ENCODE results near the gene SLC10A1.

Gene SLC10A1

DNA sequence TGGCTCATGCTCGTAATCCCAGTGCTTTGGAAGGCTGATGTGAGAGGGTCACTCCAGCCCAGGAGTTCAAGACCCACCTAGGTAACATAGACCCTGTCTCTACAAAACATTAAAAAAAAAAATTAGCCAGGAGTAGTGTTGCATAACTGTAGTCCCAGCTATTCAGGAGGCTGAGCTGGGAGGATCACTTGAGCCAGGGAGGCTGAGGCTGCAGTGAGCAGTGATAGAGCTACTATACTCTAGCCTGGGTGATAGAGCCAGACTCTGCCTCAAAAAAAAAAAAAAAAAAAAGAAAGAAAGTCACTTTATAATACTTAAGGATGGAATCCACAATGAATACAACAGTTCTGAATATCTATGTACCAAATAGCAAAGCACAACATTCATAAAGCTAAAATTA, 10.2 kb upstream of the SLC10A1 start:
- no peak for DNase-seq

DNA sequence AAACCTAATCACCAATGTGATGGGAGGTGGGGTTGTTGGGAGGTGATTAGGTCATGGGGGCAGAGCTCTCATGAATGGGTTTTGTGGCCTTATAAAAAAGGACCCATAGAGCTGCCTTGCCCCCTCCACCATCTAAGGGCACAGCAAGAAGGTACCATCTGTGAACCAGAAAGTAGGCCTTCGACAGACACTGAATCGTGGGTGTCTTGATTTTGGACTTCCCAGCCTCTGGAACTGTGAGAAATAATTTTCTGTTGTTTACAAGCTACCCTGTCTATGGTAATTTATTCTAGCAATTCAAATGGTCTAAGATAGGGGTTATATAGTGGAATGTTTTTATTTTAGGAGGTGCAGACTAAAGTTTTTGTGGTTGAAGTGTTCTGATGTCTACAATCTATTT, 7.9 kb upstream of the SLC10A1 start:
- no peak for DNase-seq

DNA sequence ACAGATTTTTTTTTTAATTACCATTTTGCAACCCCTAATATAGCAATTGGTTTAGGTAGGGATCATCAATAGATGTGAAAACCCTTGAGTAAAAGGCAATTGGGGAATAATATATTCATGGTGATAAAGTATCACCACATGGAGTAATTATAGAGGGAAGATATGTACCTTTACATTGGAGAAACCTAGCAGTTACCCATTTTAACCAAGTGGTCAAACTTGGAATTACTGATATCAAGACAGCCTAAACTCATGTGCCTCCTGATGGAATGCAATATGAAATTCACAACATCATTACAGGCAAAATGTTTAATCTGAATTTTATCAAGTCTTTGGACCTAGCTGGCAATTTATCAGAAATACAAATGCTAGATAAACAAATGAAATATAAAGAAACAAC, 6.7 kb upstream of the SLC10A1 start:
- DNase-seq: no peak

DNA sequence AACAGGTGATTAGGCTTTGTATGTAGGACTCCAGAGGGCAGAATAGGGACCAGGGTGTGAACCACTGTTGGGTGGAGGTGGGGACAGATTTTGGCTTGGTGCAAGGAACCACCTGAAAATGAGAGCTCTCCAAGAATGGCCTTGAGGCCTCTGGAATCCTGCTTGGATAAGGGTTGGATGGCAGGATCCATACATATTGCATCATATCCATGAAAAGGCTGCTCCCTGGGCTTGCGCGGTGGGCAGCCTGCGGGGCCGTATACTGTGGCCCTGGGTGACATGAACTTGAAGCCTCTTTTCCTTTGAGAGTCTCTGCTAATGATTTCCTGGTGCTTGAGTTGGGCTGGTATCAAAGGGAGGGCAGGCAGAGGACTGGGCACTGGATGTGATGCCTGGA, 1.3 kb upstream of the SLC10A1 start:
- DNase-seq: no peak

DNA sequence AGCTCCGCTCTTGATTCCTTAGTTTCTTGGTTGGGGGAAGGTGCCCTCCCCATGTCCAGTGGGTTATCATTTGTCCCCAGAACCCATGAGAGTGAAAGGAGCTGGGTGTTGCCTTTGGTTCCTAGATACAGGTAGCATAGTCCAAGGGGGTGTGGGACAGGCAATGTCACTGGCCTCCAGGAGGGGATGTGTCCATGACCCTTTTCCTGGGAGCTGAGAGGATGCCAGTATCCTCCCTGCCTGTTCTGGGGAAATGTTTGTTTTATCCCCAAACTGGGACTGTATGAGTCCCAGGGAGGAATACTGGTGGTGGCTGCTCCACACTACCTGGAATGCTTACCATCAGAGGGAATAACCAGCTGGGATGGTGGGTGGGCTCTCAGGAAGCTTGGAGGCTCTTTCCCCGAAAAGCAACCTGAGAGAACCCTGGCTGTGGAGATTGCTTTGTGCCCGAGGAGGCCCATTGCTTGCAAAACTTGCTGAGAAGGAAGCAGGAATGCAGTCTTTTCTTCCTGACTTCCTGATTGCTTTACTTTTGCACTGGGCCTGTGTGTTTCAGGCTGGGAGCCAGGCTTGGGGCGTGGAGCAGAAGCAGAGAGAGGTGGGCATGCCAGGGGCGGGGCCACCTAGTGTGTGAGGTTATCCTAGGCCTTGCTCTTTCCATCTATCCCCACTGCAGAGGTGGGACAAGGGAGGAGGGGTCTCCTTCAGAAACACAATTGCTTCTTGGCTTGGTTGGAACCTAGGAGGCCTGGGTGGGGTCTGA, 715 bp upstream of the SLC10A1 start:
- DNase-seq: no peak

DNA sequence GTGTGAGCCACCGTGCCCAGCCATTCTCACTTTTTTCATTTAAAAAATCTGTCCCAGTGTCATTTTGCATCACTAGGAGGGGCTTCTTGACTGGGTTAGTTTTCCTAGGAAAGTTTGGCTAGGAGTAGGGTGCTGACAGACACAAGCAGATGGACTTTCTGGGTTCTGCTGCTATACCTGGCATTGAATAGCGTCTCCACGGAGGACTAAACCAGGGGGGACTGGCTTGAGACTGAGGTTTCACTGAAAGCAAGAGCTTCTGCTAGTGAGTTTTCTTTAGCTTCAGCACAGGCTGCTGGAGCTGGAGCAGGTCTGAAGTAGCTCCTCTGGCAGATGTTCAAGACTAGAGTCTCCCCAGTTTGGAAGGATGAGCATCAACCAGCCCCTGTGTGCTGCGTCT, 1.4 kb downstream of the SLC10A1 start:
- DNase-seq: no peak

DNA sequence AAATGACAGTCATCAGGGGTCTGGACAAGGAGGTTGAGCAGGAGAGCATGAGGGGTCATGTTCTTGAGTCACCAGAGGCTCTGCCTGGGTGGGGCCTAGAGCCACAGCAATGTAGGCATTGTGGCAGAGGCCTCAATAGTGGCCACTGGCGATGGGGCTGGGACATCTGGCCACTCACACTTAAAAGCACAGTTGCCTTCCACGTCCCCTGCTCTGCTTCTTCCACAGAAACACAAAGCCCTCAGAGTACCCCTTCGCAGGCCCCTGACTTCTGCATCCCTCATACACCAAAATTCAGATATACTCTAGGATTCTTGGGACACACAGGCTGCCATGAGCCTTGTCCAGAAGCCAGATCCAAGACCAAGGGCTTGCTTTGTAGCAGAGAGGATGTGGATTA, 2.2 kb downstream of the SLC10A1 start:
- no peak for DNase-seq

DNA sequence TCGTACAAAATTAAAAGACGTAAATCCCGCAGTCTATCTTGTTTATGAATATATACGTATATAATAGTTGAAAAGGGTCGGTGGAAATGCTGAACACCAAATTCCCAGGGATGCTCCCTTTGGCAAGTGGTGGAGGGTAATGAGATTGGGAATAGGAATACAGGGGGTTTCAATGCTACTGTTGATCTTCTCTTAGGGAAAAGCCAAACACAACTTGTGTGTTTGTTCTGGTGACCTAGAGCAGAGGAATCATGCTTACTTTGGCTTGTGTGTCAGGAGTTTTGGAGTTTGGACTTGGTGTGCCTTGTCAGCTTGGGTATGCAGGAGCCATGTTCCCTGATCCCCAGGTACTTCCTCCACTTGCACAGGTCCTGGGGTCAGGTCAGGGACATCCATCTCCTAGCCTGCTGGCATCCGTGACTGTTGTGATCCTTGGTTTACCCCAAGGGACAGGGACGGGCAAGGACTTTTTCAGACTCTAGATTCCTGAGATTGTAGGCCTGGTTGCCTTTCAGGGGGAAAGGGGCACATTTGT, 4.1 kb downstream of the SLC10A1 start:
- DNase-seq: no peak

DNA sequence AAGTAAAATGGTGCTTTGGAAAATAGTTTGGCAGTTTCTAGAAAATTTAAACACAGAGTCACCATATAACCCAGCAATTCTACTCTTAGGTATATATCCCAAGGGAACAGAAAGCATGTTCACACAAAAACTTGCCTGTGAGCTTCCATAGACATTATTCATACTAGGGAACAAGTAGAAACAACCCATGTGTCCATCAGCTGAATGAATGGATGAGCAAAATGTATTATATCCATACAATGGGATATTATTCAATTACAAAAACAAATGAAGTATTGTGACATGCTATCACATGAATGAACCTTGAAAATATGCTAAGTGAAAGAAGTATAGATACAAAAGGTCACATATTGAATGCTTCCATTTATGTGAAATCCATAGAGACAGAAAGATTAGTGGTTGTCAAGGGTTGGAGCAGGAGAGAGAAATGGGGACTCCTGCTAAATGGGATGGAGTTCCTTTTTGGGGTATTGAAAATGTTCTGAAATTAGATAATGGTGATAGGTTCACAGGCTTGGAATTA, 7.9 kb downstream of the SLC10A1 start:
- no peak for DNase-seq

DNA sequence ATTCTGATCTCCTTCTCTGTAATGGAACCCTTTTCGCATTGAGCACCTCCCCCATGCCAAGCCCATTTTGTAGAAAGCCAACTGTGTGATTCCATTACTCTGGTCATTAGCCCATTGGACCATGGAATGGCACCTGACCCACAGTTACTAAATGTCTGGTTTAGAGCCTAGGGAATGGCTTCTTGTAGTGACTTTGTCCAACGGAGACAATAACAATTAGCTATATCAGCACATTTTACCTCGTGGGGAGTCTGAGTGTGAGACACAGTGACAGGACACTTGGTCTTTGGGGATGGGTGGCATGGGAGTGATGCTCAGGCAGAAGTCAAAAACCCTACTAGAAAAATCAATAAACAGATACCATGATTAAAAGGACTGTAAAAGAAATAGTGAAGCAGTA, 10.4 kb downstream of the SLC10A1 start:
- no peak for DNase-seq

DNA sequence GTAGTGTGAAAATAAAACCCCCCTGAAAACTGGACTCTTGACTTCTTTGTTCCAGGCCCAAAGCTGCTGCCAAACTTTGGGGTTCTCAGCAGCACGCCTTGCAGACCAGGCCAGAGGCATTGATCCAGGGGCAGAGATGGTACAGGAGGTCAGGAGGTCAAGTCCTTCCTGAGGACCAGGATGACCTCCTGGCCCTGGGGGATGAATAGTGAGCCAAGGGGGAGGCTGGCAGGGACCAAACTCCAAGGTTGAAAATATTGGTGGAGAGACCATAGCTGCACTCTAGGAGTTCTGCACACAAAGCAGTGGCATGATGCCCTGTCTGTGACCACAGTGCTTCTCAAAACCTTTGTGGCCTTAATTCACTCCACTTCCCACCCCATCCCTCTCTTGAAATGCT, 12.1 kb downstream of the SLC10A1 start:
- no peak for DNase-seq

DNA sequence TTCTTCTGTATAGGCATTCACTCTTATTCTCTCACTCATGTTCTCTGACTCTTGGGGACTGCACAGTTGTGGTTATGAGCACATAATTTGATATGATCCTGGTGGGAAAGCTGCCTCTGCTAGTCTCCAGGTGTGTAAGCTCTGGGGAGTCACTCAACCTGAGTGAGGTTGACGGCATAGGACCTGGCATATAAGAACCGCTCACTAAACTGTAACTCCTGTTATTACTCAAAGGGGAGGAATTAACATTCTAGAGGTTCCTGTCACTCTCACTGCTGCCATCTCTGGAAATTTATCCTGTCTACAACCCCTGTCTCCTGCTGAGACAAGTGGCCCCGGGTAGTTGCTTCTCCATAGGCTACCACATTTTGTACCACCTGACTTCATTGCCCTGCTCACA, 16.1 kb downstream of the SLC10A1 start:
- DNase-seq: no peak

DNA sequence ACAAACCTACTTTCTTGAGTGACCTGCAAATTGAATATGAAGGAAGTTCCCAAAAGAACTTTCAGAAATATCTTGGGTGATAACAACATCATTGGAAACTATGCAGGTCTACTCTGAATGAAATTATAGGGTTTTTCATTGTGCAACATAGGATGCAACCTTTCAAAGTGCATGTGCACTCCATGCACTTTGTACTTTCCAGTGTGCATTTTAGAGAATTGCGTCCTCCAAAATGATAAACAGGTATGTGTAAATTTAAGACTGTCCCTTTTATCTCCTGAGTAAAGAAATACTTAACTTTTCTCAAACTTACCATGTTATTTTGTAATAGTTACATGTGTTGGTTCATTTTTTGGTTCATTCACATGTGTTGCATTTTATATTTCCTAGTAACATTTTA, 16.9 kb downstream of the SLC10A1 start:
- no peak for DNase-seq

DNA sequence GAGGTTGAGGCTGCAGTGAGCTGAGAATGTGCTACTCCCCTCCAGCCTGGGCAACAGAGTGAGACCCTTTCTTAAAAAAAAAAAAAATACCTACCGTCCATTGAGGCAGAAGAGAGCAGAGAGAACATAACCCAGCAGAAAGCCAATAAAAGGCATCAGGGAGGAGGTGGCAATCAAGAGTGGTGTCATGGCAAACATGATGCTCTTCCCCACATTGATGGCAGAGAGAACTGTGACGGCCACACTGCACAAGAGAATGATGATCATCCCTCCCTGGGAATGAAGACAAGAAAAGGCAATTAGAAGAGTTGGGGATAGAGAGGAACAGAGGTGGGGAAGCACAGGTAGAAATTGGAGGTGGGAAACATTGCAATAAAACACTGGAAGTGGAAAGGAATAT, 18.0 kb downstream of the SLC10A1 start:
- DNase-seq: no peak

DNA sequence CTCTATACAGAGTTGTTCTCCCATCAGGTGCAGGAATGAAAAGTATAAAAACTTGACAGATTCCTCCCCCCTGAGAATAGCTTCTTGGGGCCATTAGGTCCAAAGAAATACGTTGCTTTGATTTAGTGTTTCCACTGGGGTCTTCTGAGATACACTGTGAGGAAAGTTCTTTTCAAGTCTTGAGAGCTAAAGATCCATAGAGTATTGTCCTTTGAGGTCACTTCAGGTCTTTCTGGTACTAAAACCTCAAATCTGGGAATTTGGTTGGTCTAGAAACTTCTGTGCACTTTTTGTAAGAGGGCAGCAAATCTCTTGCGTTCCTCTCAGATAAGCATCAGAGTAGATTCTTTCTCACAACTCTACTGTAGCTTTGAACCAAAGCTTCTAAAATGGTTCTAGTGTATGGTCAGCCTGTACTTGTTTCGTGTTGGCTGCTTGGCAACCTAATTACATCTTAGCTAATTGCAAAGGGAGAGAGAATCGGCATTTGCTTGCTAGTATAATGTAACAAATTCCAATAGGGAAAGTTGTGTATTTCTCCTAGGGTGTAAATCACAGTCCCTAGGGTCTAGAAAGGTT, 20.1 kb downstream of the SLC10A1 start:
- DNase-seq: no peak

DNA sequence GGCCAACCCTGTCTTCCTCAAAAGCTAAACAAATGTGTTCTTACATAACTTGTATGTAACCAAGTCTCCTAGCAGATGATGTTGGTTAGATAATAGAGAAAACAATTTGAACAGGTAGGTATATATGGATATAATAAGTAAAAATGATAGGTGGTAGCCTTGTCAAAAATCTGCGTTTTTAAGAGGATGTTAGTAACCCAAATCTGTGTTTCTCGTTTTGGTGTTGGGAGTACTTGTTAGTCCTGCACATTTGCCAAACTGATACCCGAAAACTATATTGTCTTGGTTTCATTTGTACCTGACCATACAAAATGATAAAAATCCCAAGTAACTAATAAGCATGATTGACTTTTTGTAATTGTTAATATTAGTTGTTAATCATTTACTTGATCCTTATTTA, 22.0 kb downstream of the SLC10A1 start:
- no peak for DNase-seq

DNA sequence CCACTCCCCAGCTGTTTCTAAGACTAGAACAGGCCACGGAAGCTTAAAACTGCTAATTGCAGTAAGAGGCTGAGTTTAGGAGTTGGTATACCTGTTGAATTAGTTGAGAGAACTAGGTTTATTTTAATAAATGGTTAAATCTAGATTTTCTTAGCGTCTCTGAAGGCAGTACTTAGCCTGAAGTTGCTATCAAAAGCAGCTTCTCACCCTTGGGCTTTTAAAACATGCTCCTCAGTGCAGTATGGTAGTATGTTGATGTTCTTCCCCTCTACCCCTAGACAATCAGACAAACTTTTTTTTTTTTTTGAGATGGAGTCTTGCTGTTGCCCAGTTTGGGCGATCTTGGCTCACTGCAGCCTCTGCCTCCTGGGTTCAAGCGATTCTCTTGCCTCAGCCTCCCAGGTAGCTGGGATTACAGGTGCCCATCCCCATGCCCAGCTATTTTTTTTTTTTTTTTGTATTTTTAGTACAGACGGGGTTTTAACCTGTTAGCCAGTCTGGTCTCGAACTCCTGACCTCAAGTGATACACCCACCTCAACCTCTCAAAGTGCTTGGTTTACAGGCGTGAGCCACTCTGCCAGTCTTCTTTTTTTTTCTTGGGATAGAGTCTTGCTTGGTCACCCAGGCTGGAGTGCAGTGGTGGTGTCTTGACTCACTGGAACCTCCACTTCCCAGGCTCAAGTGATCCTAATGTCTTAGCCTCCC, 23.3 kb downstream of the SLC10A1 start:
- no peak for DNase-seq

DNA sequence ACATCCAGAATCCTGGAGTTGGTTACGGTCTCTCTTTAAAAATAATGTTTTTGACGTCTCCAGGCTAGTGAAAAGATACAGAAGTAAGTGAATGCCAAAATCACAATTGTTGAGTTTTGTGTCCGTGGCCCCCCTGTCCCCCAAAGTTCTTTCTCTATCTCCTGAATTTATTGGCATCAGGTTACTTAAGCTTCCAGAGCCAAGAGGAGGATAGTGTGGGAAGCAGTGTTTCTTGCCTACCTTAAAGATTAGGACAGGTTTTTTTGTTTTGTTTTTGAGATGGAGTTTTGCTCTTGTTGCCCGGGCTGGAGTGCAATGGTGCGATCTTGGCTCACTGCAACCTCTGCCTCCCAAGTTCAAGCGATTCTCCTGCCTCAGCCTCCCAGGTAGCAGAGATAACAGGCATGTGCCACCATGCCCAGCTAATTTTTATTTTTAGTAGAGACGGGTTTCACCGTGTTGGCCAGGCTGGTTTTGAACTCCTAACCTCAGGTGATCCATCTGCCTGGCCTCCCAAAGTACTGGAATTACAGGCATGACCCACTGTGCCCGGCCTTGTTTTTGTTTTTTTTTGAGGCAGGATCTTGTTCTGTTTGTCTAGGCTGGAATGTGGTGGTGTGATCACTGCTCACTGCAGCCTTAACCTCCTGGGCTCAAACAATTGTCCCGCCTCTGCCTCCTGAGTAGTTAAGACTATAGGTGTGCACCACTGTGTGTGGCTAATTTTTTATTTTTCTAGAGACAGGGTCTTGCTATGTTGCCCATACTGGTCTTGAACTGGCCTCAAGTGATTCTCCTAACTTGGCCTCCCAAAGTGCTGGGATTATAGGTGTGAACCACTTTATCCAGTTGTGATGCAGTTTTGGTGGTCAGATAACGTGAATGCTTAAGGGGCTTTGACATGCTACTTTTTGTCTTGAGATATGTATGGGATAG, 24.7 kb downstream of the SLC10A1 start:
- DNase-seq: no peak

DNA sequence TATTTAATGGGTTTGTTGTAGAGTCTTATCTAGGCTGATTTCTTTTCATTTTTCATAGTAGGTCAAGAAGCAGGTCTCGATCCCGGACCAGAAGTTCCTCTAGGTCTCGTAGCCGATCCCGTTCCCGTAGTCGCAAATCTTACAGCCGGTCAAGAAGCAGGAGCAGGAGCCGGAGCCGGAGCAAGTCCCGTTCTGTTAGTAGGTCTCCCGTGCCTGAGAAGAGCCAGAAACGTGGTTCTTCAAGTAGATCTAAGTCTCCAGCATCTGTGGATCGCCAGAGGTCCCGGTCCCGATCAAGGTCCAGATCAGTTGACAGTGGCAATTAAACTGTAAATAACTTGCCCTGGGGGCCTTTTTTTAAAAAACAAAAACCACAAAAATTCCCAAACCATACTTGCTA, 25.9 kb downstream of the SLC10A1 start:
- DNase-seq: no peak

DNA sequence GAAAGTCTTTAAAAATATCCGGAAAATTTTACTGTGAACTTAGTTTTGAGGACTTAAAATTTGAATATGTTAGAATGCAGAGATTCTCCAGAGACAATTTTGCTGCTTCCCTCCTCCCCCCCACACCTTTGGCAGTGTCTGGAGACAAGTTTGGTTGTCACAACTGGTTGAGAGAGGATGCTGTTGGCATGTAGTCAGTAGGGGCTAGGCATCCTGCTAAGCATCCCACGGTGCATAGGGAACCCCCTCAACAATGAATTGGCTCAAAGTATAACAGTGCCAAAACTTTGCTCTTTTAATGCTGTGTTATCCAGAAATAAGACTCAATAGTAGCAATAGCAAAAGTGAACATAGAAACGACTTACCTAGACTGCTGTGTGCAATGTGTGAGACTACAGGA, 26.5 kb downstream of the SLC10A1 start:
- no peak for DNase-seq

DNA sequence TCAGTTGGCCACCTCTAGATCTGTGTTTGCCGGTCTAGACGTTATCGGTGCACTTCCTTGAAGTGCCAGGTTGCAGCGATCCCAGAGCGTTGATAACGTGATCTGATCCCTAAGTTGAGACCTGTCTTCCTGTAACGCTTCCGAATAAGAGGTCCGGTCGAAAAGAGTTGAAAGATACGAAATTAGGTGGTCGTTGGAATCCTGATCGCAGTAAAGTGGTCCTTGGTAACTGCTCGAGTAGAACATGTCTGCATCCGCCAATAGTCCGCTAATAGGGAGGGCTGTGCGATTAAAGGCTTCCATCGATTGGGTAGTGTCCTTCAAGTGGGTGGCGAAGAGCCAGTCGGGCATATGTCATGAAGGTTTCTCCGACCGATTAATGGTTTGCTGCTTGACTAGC, 27.4 kb downstream of the SLC10A1 start:
- no peak for DNase-seq

DNA sequence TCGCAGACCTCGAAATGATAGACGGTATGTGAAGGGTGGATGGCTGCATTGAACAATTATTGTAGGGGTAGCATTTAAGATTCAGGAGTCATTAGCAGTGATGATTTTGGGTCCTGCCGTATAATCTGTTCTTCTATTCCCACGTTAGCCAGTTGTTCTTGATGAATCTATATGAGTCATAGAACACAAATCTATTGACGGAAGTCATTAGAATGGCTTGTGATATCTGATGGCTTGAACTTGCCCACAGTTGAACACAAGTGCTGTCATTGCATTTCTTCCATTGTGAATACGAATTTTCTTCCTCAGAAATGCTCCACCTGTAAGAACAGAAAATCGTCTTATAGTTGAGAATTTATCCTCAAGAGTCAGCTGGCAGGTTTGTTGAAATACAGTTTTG, 28.2 kb downstream of the SLC10A1 start:
- no peak for DNase-seq
